ENCODE data around the gene THAP4.

DNA sequence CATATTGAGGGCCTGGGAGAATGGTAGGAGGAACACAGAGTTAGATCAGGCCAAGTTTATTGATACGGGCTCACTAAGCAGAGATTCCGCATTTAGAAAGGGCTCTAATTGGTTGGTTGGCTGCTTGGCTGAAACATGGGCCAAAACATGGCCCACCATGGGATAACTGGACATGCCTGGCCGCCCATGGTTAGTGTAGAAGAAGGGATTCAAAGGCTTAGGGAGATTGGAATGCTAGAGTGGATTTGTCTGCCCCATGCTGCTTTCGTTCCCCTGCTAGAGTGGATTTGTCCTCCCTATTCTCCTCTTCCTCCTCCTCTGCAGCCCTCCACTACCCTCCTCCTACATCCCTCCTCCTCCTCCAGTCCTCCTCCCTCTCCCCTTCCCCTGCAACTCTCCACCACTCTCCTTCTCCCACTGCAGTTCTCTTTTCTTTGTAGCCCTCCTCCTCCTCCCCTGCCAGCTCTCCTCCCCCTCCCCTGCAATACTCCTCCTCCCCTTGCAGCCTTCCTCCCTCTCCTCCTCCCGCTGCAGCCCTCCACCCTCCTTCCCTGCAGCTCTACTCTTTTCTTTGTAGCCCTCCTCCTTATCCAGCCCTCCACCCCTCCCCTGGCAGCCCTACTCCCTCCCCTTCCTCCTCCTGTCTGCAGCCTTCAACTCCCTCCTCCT, 61.2 kb downstream of the THAP4 start:
- TF ChIP-seq, protein P1, sequence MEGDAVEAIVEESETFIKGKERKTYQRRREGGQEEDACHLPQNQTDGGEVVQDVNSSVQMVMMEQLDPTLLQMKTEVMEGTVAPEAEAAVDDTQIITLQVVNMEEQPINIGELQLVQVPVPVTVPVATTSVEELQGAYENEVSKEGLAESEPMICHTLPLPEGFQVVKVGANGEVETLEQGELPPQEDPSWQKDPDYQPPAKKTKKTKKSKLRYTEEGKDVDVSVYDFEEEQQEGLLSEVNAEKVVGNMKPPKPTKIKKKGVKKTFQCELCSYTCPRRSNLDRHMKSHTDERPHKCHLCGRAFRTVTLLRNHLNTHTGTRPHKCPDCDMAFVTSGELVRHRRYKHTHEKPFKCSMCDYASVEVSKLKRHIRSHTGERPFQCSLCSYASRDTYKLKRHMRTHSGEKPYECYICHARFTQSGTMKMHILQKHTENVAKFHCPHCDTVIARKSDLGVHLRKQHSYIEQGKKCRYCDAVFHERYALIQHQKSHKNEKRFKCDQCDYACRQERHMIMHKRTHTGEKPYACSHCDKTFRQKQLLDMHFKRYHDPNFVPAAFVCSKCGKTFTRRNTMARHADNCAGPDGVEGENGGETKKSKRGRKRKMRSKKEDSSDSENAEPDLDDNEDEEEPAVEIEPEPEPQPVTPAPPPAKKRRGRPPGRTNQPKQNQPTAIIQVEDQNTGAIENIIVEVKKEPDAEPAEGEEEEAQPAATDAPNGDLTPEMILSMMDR (IDR thresholded peaks at IDR 0.05): no peak
- TF ChIP-seq TEAD4 (CRISPR knock-in tag; IDR thresholded peaks at IDR 0.05): no peak
- TF ChIP-seq, protein P2, sequence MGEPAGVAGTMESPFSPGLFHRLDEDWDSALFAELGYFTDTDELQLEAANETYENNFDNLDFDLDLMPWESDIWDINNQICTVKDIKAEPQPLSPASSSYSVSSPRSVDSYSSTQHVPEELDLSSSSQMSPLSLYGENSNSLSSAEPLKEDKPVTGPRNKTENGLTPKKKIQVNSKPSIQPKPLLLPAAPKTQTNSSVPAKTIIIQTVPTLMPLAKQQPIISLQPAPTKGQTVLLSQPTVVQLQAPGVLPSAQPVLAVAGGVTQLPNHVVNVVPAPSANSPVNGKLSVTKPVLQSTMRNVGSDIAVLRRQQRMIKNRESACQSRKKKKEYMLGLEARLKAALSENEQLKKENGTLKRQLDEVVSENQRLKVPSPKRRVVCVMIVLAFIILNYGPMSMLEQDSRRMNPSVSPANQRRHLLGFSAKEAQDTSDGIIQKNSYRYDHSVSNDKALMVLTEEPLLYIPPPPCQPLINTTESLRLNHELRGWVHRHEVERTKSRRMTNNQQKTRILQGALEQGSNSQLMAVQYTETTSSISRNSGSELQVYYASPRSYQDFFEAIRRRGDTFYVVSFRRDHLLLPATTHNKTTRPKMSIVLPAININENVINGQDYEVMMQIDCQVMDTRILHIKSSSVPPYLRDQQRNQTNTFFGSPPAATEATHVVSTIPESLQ (CRISPR knock-in tag; IDR thresholded peaks at IDR 0.05): no peak
- TF ChIP-seq, protein P3, sequence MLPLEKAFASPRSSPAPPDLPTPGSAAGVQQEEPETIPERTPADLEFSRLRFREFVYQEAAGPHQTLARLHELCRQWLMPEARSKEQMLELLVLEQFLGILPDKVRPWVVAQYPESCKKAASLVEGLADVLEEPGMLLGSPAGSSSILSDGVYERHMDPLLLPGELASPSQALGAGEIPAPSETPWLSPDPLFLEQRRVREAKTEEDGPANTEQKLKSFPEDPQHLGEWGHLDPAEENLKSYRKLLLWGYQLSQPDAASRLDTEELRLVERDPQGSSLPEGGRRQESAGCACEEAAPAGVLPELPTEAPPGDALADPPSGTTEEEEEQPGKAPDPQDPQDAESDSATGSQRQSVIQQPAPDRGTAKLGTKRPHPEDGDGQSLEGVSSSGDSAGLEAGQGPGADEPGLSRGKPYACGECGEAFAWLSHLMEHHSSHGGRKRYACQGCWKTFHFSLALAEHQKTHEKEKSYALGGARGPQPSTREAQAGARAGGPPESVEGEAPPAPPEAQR (CRISPR knock-in tag; IDR thresholded peaks at IDR 0.05): no peak
- no peak for TF ChIP-seq CREM (CRISPR knock-in tag; IDR thresholded peaks at IDR 0.05)
- no peak for TF ChIP-seq ZBTB21 (CRISPR knock-in tag; IDR thresholded peaks at IDR 0.05; ENCODE audit: borderline replicate concordance)
- TF ChIP-seq, protein P4, sequence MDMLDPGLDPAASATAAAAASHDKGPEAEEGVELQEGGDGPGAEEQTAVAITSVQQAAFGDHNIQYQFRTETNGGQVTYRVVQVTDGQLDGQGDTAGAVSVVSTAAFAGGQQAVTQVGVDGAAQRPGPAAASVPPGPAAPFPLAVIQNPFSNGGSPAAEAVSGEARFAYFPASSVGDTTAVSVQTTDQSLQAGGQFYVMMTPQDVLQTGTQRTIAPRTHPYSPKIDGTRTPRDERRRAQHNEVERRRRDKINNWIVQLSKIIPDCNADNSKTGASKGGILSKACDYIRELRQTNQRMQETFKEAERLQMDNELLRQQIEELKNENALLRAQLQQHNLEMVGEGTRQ (CRISPR knock-in tag; IDR thresholded peaks at IDR 0.05): no peak
- TF ChIP-seq ETV6 (CRISPR knock-in tag; IDR thresholded peaks at IDR 0.05): no peak
- TF ChIP-seq, protein P5, sequence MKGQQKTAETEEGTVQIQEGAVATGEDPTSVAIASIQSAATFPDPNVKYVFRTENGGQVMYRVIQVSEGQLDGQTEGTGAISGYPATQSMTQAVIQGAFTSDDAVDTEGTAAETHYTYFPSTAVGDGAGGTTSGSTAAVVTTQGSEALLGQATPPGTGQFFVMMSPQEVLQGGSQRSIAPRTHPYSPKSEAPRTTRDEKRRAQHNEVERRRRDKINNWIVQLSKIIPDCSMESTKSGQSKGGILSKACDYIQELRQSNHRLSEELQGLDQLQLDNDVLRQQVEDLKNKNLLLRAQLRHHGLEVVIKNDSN (CRISPR knock-in tag; IDR thresholded peaks at IDR 0.05): no peak
- TF ChIP-seq, protein P6, sequence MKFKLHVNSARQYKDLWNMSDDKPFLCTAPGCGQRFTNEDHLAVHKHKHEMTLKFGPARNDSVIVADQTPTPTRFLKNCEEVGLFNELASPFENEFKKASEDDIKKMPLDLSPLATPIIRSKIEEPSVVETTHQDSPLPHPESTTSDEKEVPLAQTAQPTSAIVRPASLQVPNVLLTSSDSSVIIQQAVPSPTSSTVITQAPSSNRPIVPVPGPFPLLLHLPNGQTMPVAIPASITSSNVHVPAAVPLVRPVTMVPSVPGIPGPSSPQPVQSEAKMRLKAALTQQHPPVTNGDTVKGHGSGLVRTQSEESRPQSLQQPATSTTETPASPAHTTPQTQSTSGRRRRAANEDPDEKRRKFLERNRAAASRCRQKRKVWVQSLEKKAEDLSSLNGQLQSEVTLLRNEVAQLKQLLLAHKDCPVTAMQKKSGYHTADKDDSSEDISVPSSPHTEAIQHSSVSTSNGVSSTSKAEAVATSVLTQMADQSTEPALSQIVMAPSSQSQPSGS (CRISPR knock-in tag; IDR thresholded peaks at IDR 0.05; ENCODE audit: borderline replicate concordance, low read depth): no peak
- TF ChIP-seq, protein P7, sequence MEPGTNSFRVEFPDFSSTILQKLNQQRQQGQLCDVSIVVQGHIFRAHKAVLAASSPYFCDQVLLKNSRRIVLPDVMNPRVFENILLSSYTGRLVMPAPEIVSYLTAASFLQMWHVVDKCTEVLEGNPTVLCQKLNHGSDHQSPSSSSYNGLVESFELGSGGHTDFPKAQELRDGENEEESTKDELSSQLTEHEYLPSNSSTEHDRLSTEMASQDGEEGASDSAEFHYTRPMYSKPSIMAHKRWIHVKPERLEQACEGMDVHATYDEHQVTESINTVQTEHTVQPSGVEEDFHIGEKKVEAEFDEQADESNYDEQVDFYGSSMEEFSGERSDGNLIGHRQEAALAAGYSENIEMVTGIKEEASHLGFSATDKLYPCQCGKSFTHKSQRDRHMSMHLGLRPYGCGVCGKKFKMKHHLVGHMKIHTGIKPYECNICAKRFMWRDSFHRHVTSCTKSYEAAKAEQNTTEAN (CRISPR knock-in tag; IDR thresholded peaks at IDR 0.05): no peak

Measured in WTC11 (cell line).